Fibroblast of mammary gland (primary cell): ENCODE results near the gene DCAF8L2.

Source experiments
- DNase-seq: peaks from one replicate; pipeline ENCODE4 v3.0.0-alpha.2; 2010; ENCODE audit warnings: low read depth
- H3K4me3 ChIP-seq: 2 replicates; pipeline ENCODE4 v1.5.1; 2011; ENCODE audit warnings: low read depth, mild to moderate bottlenecking, low read length, moderate library complexity; ENCODE audit not compliant: control insufficient read depth
- CTCF ChIP-seq: conservative IDR thresholded peaks from 2 replicates; pipeline ENCODE4 v1.5.1; 2011; ENCODE audit warnings: low read depth, low read length, inconsistent platforms; ENCODE audit not compliant: control insufficient read depth, insufficient read depth

The DCAF8L2 gene

DNA sequence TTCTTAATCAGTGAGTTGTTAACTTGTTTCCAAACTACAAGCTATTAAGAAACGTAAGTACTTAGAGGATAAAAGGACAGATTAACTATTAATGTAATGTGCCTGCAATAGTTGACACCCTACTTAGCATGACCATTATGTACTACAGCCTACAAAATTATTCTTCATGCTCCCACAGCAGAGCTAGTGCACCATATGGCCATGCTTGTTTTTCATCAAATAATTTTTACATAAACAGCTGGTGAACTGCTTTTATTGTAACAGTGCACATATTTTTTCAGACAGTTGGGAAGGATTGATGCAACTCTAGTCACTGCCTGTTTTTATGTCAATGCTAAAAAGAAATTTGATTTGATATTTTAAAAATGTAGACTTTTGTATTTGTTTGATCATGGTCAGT lies 207.4 kb downstream of the DCAF8L2 start:
- DNase-seq = no peak
- TF ChIP-seq CTCF = no peak

More for the DNA sequence above, 207.4 kb downstream of the DCAF8L2 start:
- H3K4me3 ChIP-seq = no peak overlapping the region
